SH-SY5Y (cell line): ENCODE measurements around the gene SPRED2.

Experiments used
- GATA2 ChIP-seq: IDR thresholded peaks from 2 replicates; pipeline ENCODE4 v1.6.1; 2011; ENCODE audit warnings: mild to moderate bottlenecking, low read depth, low read length
- GATA3 ChIP-seq: IDR thresholded peaks from 2 replicates; pipeline ENCODE4 v1.6.1; 2011; ENCODE audit warnings: low read depth, mild to moderate bottlenecking, low read length, moderate library complexity

DNA sequence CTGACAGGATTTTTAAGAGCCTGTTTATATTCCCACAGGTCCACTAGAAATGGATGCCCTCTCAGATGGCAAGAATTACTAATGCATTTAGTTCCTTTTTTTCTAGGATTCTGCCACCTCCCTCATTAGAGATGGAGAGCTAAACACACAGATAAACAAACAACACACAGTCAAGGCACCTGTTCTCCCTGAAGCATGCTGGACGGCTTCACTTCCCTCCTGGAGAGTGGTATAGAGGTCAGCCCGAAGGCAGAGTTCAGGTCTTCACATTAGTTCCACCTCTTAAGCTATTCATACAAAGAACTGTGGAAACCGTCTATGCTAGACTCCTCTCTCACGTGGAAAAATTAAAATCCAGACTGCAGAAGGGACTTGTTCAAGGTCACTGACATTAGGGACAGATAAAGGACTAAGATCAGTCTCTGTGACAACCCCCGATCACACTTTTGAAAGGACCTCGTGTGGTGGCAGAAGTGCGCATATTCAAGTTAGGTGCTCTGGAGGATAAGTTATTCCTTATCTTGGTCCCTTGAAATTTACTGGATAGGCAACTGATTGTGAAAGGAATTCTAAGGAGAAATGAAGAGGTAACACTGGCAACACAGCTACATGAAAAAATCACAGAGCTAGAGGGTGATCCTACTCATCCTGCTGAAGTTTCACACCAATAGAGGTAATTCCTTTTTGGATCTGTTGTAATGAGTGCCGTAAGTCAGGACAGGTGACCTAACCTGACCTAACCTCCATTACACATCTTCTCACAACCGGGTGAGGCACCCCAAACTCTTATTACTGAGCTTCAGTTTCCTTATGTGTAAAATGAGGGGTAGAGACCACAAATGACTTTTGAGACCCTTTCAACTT lies 75.1 kb downstream of the SPRED2 start:
- TF ChIP-seq GATA3 = no peak
- TF ChIP-seq GATA2 = no peak
